ENCODE measurements around the gene DTX3.

DTX3 gene

DNA sequence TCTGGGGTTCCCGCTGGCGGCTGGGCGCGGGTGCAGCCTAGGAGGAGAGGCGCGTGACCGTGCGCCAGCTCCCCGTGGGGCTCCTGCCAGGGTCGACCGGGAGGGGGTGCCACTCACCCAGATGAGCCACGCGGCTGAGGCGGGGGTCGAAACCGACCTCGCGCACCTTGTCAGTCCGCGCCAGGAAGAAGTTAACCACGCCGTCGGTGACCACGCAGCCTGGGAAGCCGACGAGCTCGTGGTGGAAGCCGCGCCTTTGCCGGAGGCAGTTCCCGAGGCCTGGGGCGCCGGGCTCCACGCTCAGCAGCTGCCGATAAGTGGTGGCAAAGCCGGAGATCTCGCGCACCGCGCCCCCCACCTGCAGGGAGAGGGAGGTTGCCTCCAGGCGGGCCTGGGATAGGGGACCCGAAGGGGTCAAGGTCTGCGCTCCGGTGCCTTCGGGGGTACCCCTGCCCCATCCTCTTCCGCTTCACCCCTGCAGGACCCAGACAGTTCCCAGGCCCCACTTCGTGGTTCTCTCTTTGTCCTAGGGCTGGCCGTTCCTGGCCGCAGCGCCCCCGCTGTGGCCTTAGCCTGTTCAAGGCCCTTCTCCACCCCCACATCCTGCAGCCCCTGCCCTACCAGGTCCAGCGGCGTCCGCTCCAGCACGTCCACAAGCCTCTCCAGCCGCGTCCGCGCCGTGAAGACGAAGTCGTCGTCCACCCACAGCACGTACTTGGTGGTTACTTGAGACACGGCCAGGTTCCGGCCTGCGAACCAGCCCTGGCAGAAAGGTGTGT, 23.1 kb downstream of the DTX3 start:
- Histone ChIP-seq H3K9me3 (ENCODE audit: control insufficient read depth, insufficient read depth, low read depth, low read length) (no peaks in the 10 kb centered on the region), H3K4me3 (ENCODE audit: low read depth, low read length) (no peak overlapping the region), H3K4me1 (ENCODE audit: control insufficient read depth, insufficient read depth, low read length) (no peaks in the 10 kb centered on the region), H3K36me3 (ENCODE audit: control insufficient read depth in 2 of 2, insufficient read depth in 1 of 2, low read length in 2 of 2) (peaks cover 0 to 38% of the 10 kb centered on the region in 2 experiments; a peak in 1 of 3 replicates), H3K27ac (ENCODE audit: extremely low read depth, low read depth, low read length) (no peak overlapping the region)
- POLR2A ChIA-PET: no interaction called here
- CTCF ChIA-PET: interaction anchor here (0.6 kb wide), 1 partner anchor 45 kb away, joined by 5 read pairs; no protein-coding TSS in a partner anchor
- TF ChIP-seq ZNF521 (tag by site-specific recombination; IDR thresholded peaks at IDR 0.05) (no peak), ZNF146 (tag by site-specific recombination; IDR thresholded peaks at IDR 0.05) (no peak), ZNF433 (tag by site-specific recombination; IDR thresholded peaks at IDR 0.05; ENCODE audit: low read depth) (no peak), ZNF624 (tag by site-specific recombination; IDR thresholded peaks at IDR 0.05) (no peak), ZNF248 (tag by site-specific recombination; IDR thresholded peaks at IDR 0.05) (no peak)
- TF ChIP-seq, protein P1, sequence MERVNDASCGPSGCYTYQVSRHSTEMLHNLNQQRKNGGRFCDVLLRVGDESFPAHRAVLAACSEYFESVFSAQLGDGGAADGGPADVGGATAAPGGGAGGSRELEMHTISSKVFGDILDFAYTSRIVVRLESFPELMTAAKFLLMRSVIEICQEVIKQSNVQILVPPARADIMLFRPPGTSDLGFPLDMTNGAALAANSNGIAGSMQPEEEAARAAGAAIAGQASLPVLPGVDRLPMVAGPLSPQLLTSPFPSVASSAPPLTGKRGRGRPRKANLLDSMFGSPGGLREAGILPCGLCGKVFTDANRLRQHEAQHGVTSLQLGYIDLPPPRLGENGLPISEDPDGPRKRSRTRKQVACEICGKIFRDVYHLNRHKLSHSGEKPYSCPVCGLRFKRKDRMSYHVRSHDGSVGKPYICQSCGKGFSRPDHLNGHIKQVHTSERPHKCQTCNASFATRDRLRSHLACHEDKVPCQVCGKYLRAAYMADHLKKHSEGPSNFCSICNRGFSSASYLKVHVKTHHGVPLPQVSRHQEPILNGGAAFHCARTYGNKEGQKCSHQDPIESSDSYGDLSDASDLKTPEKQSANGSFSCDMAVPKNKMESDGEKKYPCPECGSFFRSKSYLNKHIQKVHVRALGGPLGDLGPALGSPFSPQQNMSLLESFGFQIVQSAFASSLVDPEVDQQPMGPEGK (tag by site-specific recombination; IDR thresholded peaks at IDR 0.05): no peak

DNA sequence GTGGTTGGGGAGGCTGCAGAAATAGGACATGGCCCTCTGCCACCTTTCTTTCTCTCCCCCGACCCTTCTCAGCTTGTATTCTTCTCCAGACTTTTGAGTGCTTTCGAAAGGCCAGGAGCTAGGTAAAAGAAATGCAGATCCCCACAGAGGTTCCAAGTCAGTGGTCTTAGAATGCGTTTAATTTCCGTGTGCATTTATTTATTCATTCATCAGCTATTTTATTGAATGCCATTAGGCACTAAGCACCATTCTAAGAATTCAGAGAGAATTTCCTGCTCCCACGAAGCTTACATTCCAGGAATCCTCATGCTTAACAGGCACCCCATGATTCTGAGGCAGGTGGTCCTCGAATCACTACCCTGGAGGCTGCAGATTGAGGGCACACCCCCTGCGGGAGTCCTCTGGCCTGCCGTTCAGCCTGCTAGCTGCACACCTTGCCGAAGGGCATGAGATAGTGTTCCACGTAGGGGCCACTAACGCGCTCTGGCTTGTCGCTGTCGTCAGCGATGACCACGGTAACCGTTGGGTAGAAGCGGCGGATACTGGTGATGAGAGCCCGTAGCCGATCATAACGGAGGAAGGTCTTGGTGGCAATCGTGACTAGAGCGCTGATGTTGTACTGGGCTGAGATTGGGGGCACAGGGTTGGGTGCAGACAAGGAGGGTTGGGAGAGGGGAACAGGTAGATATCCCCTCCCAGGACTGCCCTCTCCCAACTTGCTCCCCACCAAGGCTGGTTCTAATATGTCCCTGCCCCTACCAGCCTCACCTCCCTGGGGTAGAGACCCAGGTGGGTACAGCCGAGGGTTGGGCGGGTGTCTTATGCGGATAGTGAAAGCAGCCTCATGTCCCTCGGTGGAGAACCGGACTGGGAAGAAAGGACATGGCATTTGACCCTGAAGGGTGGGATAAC, 23.9 kb downstream of the DTX3 start:
- ChIA-PET CTCF (interaction anchor here (0.6 kb wide), 1 partner anchor 46 kb away, joined by 5 read pairs; no protein-coding TSS in a partner anchor), POLR2A (no interaction called here)
- Histone ChIP-seq H3K4me1 (ENCODE audit: control insufficient read depth, insufficient read depth, low read length) (no peaks in the 10 kb centered on the region), H3K36me3 (ENCODE audit: control insufficient read depth in 2 of 2, insufficient read depth in 1 of 2, low read length in 2 of 2) (peaks cover 0 to 35% of the 10 kb centered on the region in 2 experiments; a peak in 1 of 3 replicates), H3K9me3 (ENCODE audit: control insufficient read depth, insufficient read depth, low read depth, low read length) (no peaks in the 10 kb centered on the region), H3K27ac (ENCODE audit: extremely low read depth, low read depth, low read length) (no peak overlapping the region), H3K4me3 (ENCODE audit: low read depth, low read length) (no peak overlapping the region)
- TF ChIP-seq ZNF133 (tag by site-specific recombination; IDR thresholded peaks at IDR 0.05) (no peak), ZNF157 (tag by site-specific recombination; IDR thresholded peaks at IDR 0.05) (no peak), BCL11A (tag by site-specific recombination; IDR thresholded peaks at IDR 0.05; ENCODE audit: low read depth) (no peak), ZNF837 (tag by site-specific recombination; IDR thresholded peaks at IDR 0.05) (no peak)

DNA sequence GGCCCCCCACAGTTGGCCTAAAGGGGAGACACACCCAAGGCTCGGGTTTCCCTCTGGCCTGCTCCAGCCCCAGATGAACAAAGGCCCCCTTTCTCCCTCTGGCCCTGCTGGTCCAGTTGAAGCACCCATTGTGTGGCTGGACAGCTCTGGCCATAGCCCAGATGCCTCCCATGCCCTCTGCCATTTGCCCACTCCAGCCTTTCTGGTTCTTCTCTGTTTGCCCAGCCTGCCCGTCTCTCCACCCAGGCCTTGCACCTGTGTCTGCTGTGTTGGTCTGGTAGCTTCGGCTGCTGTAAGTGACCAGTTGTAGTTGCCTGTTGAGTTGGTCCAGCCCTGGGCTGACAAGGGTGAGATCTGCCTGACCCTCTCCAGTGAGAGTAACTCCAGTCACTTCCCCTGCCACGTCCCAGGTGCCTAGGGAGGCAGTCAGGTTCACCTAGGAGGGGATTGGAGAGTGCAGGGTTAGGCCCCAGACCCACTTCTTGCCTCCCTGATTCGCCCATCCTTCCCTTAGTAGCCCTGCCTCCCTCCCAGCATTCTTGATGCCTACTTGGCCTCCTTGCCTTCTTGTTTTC, 25.4 kb downstream of the DTX3 start:
- Histone ChIP-seq H3K27ac (ENCODE audit: extremely low read depth, low read depth, low read length) (no peak overlapping the region), H3K4me3 (ENCODE audit: low read depth, low read length) (no peak overlapping the region), H3K4me1 (ENCODE audit: control insufficient read depth, insufficient read depth, low read length) (no peaks in the 10 kb centered on the region), H3K36me3 (ENCODE audit: control insufficient read depth in 2 of 2, insufficient read depth in 1 of 2, low read length in 2 of 2) (peaks cover 0 to 31% of the 10 kb centered on the region in 2 experiments; a peak in 1 of 3 replicates), H3K9me3 (ENCODE audit: control insufficient read depth, insufficient read depth, low read depth, low read length) (no peaks in the 10 kb centered on the region)
- POLR2A ChIA-PET: no interaction called here
- no peak for TF ChIP-seq ZNF274 (IDR thresholded peaks at IDR 0.05; ENCODE audit: low read length)
- no peak for TF ChIP-seq ZNF274 (tag by site-specific recombination; IDR thresholded peaks at IDR 0.05; ENCODE audit: borderline replicate concordance)
- CTCF ChIA-PET: interaction anchor here (0.6 to 1.7 kb wide), 6 partner anchors 8 to 566 kb away, joined by 3 to 11 read pairs (median 6); no protein-coding TSS in a partner anchor

- Histone ChIP-seq H3K36me3 (ENCODE audit: control insufficient read depth in 2 of 2, insufficient read depth in 1 of 2, low read length in 2 of 2) (peaks cover 0 to 22% of the 10 kb centered on the region in 2 experiments; a peak in 1 of 3 replicates), H3K4me3 (ENCODE audit: low read depth, low read length) (no peak overlapping the region), H3K27ac (ENCODE audit: extremely low read depth, low read depth, low read length) (no peak overlapping the region), H3K9me3 (ENCODE audit: control insufficient read depth, insufficient read depth, low read depth, low read length) (no peaks in the 10 kb centered on the region), H3K4me1 (ENCODE audit: control insufficient read depth, insufficient read depth, low read length) (no peaks in the 10 kb centered on the region)
- ChIA-PET CTCF (interaction anchor here (0.6 to 1.7 kb wide), 6 partner anchors 9 to 55 kb away, joined by 3 to 11 read pairs (median 6); no protein-coding TSS in a partner anchor), POLR2A (interaction anchor here (1.2 kb wide), 1 partner anchor 20 kb away, joined by 3 read pairs; the partner anchor contains the start of gene ARHGEF25)
- TF ChIP-seq ZNF140 (tag by site-specific recombination; IDR thresholded peaks at IDR 0.05) (no peak), ZNF148 (tag by site-specific recombination; IDR thresholded peaks at IDR 0.05; ENCODE audit: borderline replicate concordance) (no peak), ZNF175 (tag by site-specific recombination; IDR thresholded peaks at IDR 0.05) (no peak), ZNF324 (tag by site-specific recombination; IDR thresholded peaks at IDR 0.05) (no peak), ZNF621 (tag by site-specific recombination; IDR thresholded peaks at IDR 0.05) (no peak), IKZF3 (tag by site-specific recombination; IDR thresholded peaks at IDR 0.05) (no peak), WT1 (tag by site-specific recombination; IDR thresholded peaks at IDR 0.05) (no peak), YY2 (tag by site-specific recombination; IDR thresholded peaks at IDR 0.05) (no peak)
Measured at GRCh38 chr12:57630891-57631433, 26.3 kb downstream of the DTX3 start.
